Spleen (tissue), 11 donors: ENCODE measurements around the gene RPL36AL. TPM values are rescaled to one million over a fixed set of nuclear protein-coding genes. Genes with fewer than 3 reads are reported as not detected.

Experiments
- DNase-seq: peaks from one replicate; pipeline ENCODE4 v3.0.0-alpha.2; 2020
- H3K27ac ChIP-seq, 8 donors: fragments of 200-600 bp; sonication (generic) in 7 of 8; 1 replicate in 4 of 8; 2 replicates in 4 of 8; pipeline versions ENCODE4 v1.5.0 to v1.8.0; 2016 to 2021; ENCODE audit warnings: inconsistent platforms in 4 of 8, mild to moderate bottlenecking in 4 of 8, moderate library complexity in 1 of 8
- H3K27me3 ChIP-seq, 7 donors: fragments of 200-600 bp; sonication (generic) in 6 of 7; replicated peaks in 1 of 7; 1 replicate in 4 of 7; 2 replicates in 3 of 7; pipeline versions ENCODE4 v1.5.0 to v1.8.0; 2016 to 2021; ENCODE audit warnings: inconsistent platforms in 3 of 7, mild to moderate bottlenecking in 1 of 7
- H3K36me3 ChIP-seq, 6 donors: fragments of 200-600 bp; sonication (generic) in 5 of 6; 1 replicate in 4 of 6; 2 replicates in 2 of 6; pipeline versions ENCODE4 v1.5.0 to v1.8.0; 2016 to 2021; ENCODE audit warnings: inconsistent platforms in 2 of 6
- H3K4me1 ChIP-seq, 6 donors: fragments of 200-600 bp; sonication (generic) in 5 of 6; 1 replicate in 3 of 6; 2 replicates in 3 of 6; pipeline versions ENCODE4 v1.5.0 to v1.8.0; 2016 to 2021; ENCODE audit warnings: inconsistent platforms in 3 of 6
- H3K4me3 ChIP-seq, 8 donors: fragments of 200-600 bp; sonication (generic) in 7 of 8; 1 replicate in 4 of 8; 2 replicates in 4 of 8; pipeline versions ENCODE4 v1.5.0 to v1.8.0; 2016 to 2021; ENCODE audit warnings: inconsistent platforms in 4 of 8, mild to moderate bottlenecking in 4 of 8, moderate library complexity in 2 of 8
- H3K9me3 ChIP-seq, 8 donors: fragments of 200-600 bp; sonication (generic) in 7 of 8; 1 replicate in 4 of 8; 2 replicates in 4 of 8; pipeline versions ENCODE4 v1.5.0 to v1.8.0; 2016 to 2021; ENCODE audit warnings: inconsistent platforms in 4 of 8
- CTCF ChIP-seq, 11 experiments: fragments of 200-600 bp in 7 of 11; fragments of 450-650 bp in 4 of 11; sonication (generic) in 4 of 11; IDR thresholded peaks in 8 of 11; conservative IDR thresholded peaks in 3 of 11; 1 replicate in 7 of 11; 2 replicates in 4 of 11; pipeline versions ENCODE4 v1.4.0 to v1.8.0; 2016 to 2021; ENCODE audit warnings: antibody characterized with exemption in 11 of 11, inconsistent platforms in 4 of 11, mild to moderate bottlenecking in 1 of 11
- POLR2A ChIP-seq, 3 donors: fragments of 450-650 bp; IDR thresholded peaks; one replicate each; pipeline ENCODE4 v1.5.1; 2017; ENCODE audit warnings: antibody characterized with exemption in 3 of 3, mild to moderate bottlenecking in 1 of 3
- POLR2AphosphoS5 ChIP-seq, 3 donors: sonication (generic); formaldehyde crosslinking; IDR thresholded peaks; one replicate each; pipeline ENCODE4 v1.5.1; 2017; ENCODE audit warnings: antibody characterized with exemption in 3 of 3
- WGBS, 5 donors: extraction: QIAGEN DNeasy Blood & Tissue Kit in 3 of 5; methylation state at CpG; one replicate each; pipeline versions ENCODE4 v1.1.5 to v1.1.7; 2013 to 2018; 5-methylcytosine and 5-hydroxymethylcytosine counted together
- intact Hi-C: fragments of 100-400 bp; cut with DNase I; formaldehyde crosslinking; loops from one replicate; pipeline ENCODE4 v1.15.0; 2023; ENCODE audit warnings: low total_unique reads
- polyA plus RNA-seq, 3 donors: library from polyadenylated mRNA; stranded (reverse); fragments of 200-250 nt; gene quantifications; one replicate each; pipeline ENCODE4 v1.2.1, GENCODE V29; 2013
- total RNA-seq, 7 donors: library from RNA; depleted of rRNA in 3 of 7; stranded (reverse); fragments of >200 nt in 3 of 7; fragmentation: NEBNext Ultra II Directional in 4 of 7; extraction: Animal tissue kit (Norgen Biotek cat#: 25700) in 4 of 7; gene quantifications; one replicate each; pipeline versions ENCODE4 v1.1.0 to v1.2.1, GENCODE V29; 2016 to 2021
- donor health status: healthy with polysubstance abuse.
- donor health status: DM: no; HTN: no; CAD: no; lungs with moderate emphysema.
- donor health status: DM: no; HTN: no; CAD: no.
- donor health status: Bipolar disorder and iron deficiency.
- donor health status: healthy.
- donor health status: DM: no; HTN: no; CAD: no.
- donor health status: DM: yes; HTN: yes; CAD: no.

RPL36AL gene
- total and polyA plus RNA-seq, 10 donors: 122 to 638 (median 216) TPM

GRCh38 chr14:49594347-49595091, 25.9 kb downstream of the RPL36AL start:
- intact Hi-C loops: no loop called here
- Histone ChIP-seq H3K36me3 (no peaks in the 10 kb centered on the region), H3K4me3 (no peak overlapping the region), H3K27ac (peak overlapping the region in 7 of 8 donors; percentile 2 to 65 (median 30)), H3K4me1 (peaks cover 7 to 57% (median 24%) of the 10 kb centered on the region in 6 donors), H3K9me3 (no peaks in the 10 kb centered on the region), H3K27me3 (no peaks in the 10 kb centered on the region)
- no peak for TF ChIP-seq POLR2AphosphoS5 (IDR thresholded peaks at IDR 0.05)
- no peak for TF ChIP-seq POLR2A (IDR thresholded peaks at IDR 0.05)
- no peak for TF ChIP-seq CTCF (IDR thresholded peaks at IDR 0.05 in 8 of 11, conservative IDR thresholded peaks at IDR 0.05 in 3 of 11)
- WGBS, 5 donors: 22 to 36% (median 29%) methylated on average over 4 of the region's 4 CpGs
- no peak for DNase-seq

- 81 to 94% (median 87%) methylated on average over 3 of the region's 3 CpGs for WGBS, 5 donors
- no peak for DNase-seq
- no peaks in the 10 kb centered on the region for H3K9me3 ChIP-seq
- H3K27ac ChIP-seq: no peak overlapping the region
- H3K36me3 ChIP-seq: no peaks in the 10 kb centered on the region
- intact Hi-C loops: no loop called here
- no peaks in the 10 kb centered on the region for H3K27me3 ChIP-seq
- no peak overlapping the region for H3K4me3 ChIP-seq
- H3K4me1 ChIP-seq: peaks cover 7 to 52% (median 24%) of the 10 kb centered on the region in 6 donors
- TF ChIP-seq POLR2A (IDR thresholded peaks at IDR 0.05): no peak
- TF ChIP-seq POLR2AphosphoS5 (IDR thresholded peaks at IDR 0.05): no peak
- no peak for TF ChIP-seq CTCF (IDR thresholded peaks at IDR 0.05 in 8 of 11, conservative IDR thresholded peaks at IDR 0.05 in 3 of 11)
Observed at GRCh38 chr14:49593016-49593415, 27.4 kb downstream of the RPL36AL start.

GRCh38 chr14:49589387-49589786, 31.0 kb downstream of the RPL36AL start:
- peaks cover 6 to 38% (median 20%) of the 10 kb centered on the region in 6 donors for H3K4me1 ChIP-seq
- H3K36me3 ChIP-seq: peaks cover 0 to 6% (median 1%) of the 10 kb centered on the region in 6 donors
- no peak overlapping the region for H3K4me3 ChIP-seq
- H3K27me3 ChIP-seq: no peaks in the 10 kb centered on the region
- no peak for DNase-seq
- 92 to 96% (median 95%) methylated on average over 3 of the region's 3 CpGs for WGBS, 5 donors
- intact Hi-C loops: no loop called here
- H3K27ac ChIP-seq: no peak overlapping the region
- H3K9me3 ChIP-seq: no peaks in the 10 kb centered on the region
- TF ChIP-seq CTCF (IDR thresholded peaks at IDR 0.05 in 8 of 11, conservative IDR thresholded peaks at IDR 0.05 in 3 of 11) (no peak), POLR2AphosphoS5 (IDR thresholded peaks at IDR 0.05) (no peak), POLR2A (IDR thresholded peaks at IDR 0.05) (no peak)

- Histone ChIP-seq H3K4me1 (peaks cover 21 to 47% (median 41%) of the 10 kb centered on the region in 6 donors), H3K27me3 (no peaks in the 10 kb centered on the region), H3K9me3 (no peaks in the 10 kb centered on the region), H3K27ac (peak overlapping the region; percentile 91 to 98 (median 96)), H3K4me3 (peak overlapping the region; percentile 16 to 95 (median 82)), H3K36me3 (peaks cover 0 to 31% (median 21%) of the 10 kb centered on the region in 6 donors)
- no peak for DNase-seq
- 1 to 5% (median 2%) methylated on average over 11 to 14 of the region's 21 CpGs for WGBS, 5 donors
- TF ChIP-seq CTCF (IDR thresholded peaks at IDR 0.05 in 8 of 11, conservative IDR thresholded peaks at IDR 0.05 in 3 of 11): peak; percentile 64 to 90 (median 79)
- no peak for TF ChIP-seq POLR2A (IDR thresholded peaks at IDR 0.05)
- TF ChIP-seq POLR2AphosphoS5 (IDR thresholded peaks at IDR 0.05): no peak
- intact Hi-C loops: no loop called here
Observed at GRCh38 chr14:49586673-49587460, 33.6 kb downstream of the RPL36AL start.
